Fibroblast of the aortic adventitia (primary cell): ENCODE measurements around the gene NKTR. TPM values are rescaled to one million over a fixed set of nuclear protein-coding genes. Genes with fewer than 3 reads are reported as not detected.
"Not testable (repeated sequence)": the region's sequence is repeated elsewhere in the genome, so short reads cannot be mapped to it uniquely, and the experiment has no call there.

Experiments
- DNase-seq: peaks from one replicate; pipeline ENCODE4 v3.0.0-alpha.2; 2010; ENCODE audit warnings: low read depth
- H3K4me3 ChIP-seq: 2 replicates; pipeline ENCODE4 v1.5.1; 2011; ENCODE audit warnings: low read depth, mild to moderate bottlenecking, control low read depth, low read length, moderate library complexity
- CTCF ChIP-seq: IDR thresholded peaks from 2 replicates; pipeline ENCODE4 v1.5.1; 2011; ENCODE audit warnings: mild to moderate bottlenecking, low read length, control low read depth, inconsistent platforms; ENCODE audit not compliant: insufficient read depth
- total RNA-seq: library from RNA; depleted of rRNA; stranded (reverse); fragments of >200 nt; gene quantifications from 2 replicates; pipeline ENCODE4 v1.2.3, GENCODE V29; 2012; ENCODE audit warnings: low replicate concordance

NKTR gene
- total RNA-seq, 1 donor = 91.8 TPM

GRCh38 chr3:42569593-42570142 is 30.8 kb upstream of the NKTR start:
- no peak for DNase-seq
- H3K4me3 ChIP-seq = no peak overlapping the region
- no peak for TF ChIP-seq CTCF

DNA sequence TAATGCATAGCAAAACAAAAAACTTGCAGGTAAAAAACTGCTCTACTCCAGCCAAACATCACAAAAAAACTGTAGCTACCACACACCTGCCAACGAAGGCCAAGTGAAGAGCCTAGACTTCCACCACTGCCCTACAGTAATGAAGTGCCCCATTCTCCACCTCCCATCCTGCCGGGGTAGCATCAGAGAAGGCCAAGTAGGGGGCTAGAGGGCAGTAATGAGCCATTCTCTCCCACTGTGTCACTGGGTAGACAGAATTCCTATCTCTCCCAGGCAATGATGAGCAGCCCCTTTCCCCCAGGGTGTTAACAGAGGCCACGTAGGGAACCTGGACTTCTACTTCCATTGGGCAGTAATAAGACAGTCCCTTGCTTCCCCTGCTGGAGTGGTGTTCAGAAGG is 28.2 kb upstream of the NKTR start:
- peak; percentile 48 for TF ChIP-seq CTCF
- H3K4me3 ChIP-seq = no peak overlapping the region
- peak; percentile 24 for DNase-seq

DNA sequence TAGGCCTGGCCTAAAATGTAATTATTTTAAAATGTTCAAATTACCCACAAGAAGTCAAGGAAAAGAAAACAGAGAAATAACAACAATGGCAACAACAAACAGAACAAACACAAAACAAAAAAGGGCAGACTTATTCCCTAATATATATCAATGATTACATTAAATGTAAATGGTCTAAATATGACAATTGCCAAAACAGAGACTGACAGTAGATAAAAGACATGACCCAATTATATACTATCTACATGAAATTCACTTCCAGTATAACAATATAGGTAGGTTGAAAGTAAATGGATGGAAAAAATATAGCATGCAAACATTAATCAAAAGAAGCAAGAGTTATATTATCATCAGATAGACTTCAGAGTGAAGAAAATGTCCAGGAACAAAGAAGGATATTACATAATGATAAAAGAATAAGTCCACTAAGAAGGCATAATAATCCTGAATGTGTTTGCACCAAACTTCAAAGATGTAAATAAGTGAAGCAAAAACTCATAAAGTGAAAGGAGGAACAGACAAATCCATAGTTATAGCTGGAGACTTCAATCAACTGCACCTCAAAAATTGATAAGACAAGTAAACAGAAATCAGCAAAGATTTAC is 25.2 kb upstream of the NKTR start:
- no peak for DNase-seq
- no peak for TF ChIP-seq CTCF
- no peak overlapping the region for H3K4me3 ChIP-seq

- DNase-seq = no peak
- TF ChIP-seq CTCF = no peak
- no peak overlapping the region for H3K4me3 ChIP-seq
Measured at GRCh38 chr3:42578054-42578453, 22.4 kb upstream of the NKTR start.

DNA sequence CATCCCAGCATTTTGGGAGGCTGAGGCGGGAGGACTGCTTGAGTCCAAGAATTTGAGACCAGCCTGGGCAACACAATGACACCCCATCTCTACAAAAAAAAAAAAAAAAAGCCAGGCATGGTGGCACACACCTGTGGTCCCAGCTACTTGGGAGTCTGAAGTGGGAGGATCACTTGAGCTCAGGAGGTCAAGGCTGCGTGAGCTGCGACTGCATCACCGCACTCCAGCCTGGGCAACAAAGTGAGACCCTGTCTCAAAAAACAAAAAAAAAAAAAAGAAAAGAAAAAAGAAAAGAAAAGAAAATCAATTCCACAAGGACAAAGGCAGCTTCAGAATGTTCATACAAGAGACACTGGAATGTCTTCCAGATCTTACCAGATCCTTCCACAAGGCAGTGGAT is 21.1 kb upstream of the NKTR start:
- DNase-seq, H3K4me3 ChIP-seq: not testable (repeated sequence)

GRCh38 chr3:42581400-42581708 is 19.1 kb upstream of the NKTR start:
- peak; percentile 31 for DNase-seq
- no peak for TF ChIP-seq CTCF
- H3K4me3 ChIP-seq = peak overlapping the region; percentile 82

- TF ChIP-seq CTCF = peak; percentile 24
- H3K4me3 ChIP-seq = peak within 1 kb of the TSS; percentile 82
- DNase-seq = peak; percentile 87
Measured at GRCh38 chr3:42581709-42582473, 18.6 kb upstream of the NKTR start, which contains the start of gene SEC22C. Gene SEC22C (minus strand): TSS chr3:42581967. CDS start chr3:42569046, 12,921 bp downstream.
